IMR-90 (cell line): ENCODE data around the gene CTPS2. TPM values are rescaled to one million over a fixed set of nuclear protein-coding genes. Genes with fewer than 3 reads are reported as not detected.
A peak's percentile ranks its signal among the peaks of the same experiment; 100 is the strongest.

ENCODE experiments used
- ATAC-seq: fragments of 200-7000 bp; cut with Tn5 transposase; 2 replicates; pipeline ENCODE4 v1.9.1; 2020; ENCODE audit warnings: low read depth, mild to moderate bottlenecking, moderate library complexity
- BruUV-seq: library from RNA; stranded (reverse); fragments of 400-500 nt; replicated peaks from 2 replicates; lab custom pipeline; 2021; lab: Mats Ljungman, UMichigan
- CTCF ChIA-PET: fragments of 300-600 bp; formaldehyde crosslinking; extraction: SDS; loops from one replicate; lab custom pipeline; 2021; ENCODE audit warnings: antibody characterized with exemption; lab: Yijun Ruan, JAX
- POLR2A ChIA-PET: fragments of 300-600 bp; sonication (Branson Sonifier 250); formaldehyde crosslinking; loops from one replicate; lab custom pipeline; 2022; ENCODE audit warnings: antibody characterized with exemption; ENCODE audit not compliant: unreplicated experiment; lab: Charles Lee
- DNase-seq: peaks from one replicate; pipeline ENCODE4 v3.0.0; 2013
- H2AFZ ChIP-seq: replicated peaks from 2 replicates; pipeline ENCODE3; 2013; ENCODE audit warnings: low read length, mild to moderate bottlenecking; ENCODE audit not compliant: poor library complexity
- H2AK5ac ChIP-seq: 2 replicates; pipeline ENCODE4 v1.6.1; 2013; ENCODE audit warnings: low read depth, low read length, inconsistent platforms
- H2AK9ac ChIP-seq: replicated peaks from 2 replicates; pipeline ENCODE3; 2013; ENCODE audit warnings: mild to moderate bottlenecking, low read depth, low read length, moderate library complexity; ENCODE audit not compliant: poor library complexity
- H2BK120ac ChIP-seq: 2 replicates; pipeline ENCODE4 v1.6.1; 2013; ENCODE audit warnings: low read depth, low read length, inconsistent platforms
- H2BK15ac ChIP-seq: 3 replicates; pipeline ENCODE4 v1.6.1; 2013; ENCODE audit warnings: low read depth, low read length, inconsistent platforms
- H2BK20ac ChIP-seq: 2 replicates; pipeline ENCODE4 v1.6.1; 2013; ENCODE audit warnings: low read depth, mild to moderate bottlenecking, inconsistent platforms, low read length, moderate library complexity
- H2BK5ac ChIP-seq: 2 replicates; pipeline ENCODE4 v1.6.1; 2013; ENCODE audit warnings: mild to moderate bottlenecking, low read depth, low read length, inconsistent platforms; ENCODE audit not compliant: poor library complexity, severe bottlenecking
- H3K14ac ChIP-seq: replicated peaks from 2 replicates; pipeline ENCODE4 v1.6.1; 2013; ENCODE audit warnings: low read depth, low read length, inconsistent platforms
- H3K18ac ChIP-seq: 2 replicates; pipeline ENCODE4 v1.6.1; 2013; ENCODE audit warnings: low read depth, low read length, control low read depth
- H3K23ac ChIP-seq: 2 replicates; pipeline ENCODE4 v1.6.1; 2013; ENCODE audit warnings: low read depth, low read length, inconsistent platforms
- H3K27ac ChIP-seq: 2 replicates; pipeline ENCODE4 v1.5.1; 2013; ENCODE audit warnings: mild to moderate bottlenecking, control low read depth, low read length; ENCODE audit not compliant: insufficient read depth
- H3K27me3 ChIP-seq: 2 replicates; pipeline ENCODE4 v1.6.1; 2013; ENCODE audit warnings: low read length; ENCODE audit not compliant: control insufficient read depth, insufficient read depth
- H3K36me3 ChIP-seq: 2 replicates; pipeline ENCODE4 v1.6.1; 2013; ENCODE audit warnings: low read length, mixed read lengths; ENCODE audit not compliant: control insufficient read depth, insufficient read depth
- H3K4ac ChIP-seq: 2 replicates; pipeline ENCODE4 v1.6.1; 2013; ENCODE audit warnings: low read depth, low read length, inconsistent platforms
- H3K4me1 ChIP-seq: 2 replicates; pipeline ENCODE4 v1.6.1; 2013; ENCODE audit warnings: low read length, mixed read lengths; ENCODE audit not compliant: control insufficient read depth, insufficient read depth
- H3K4me2 ChIP-seq: 2 replicates; pipeline ENCODE4 v1.6.1; 2013; ENCODE audit warnings: low read depth, mild to moderate bottlenecking, control low read depth, low read length, moderate library complexity
- H3K4me3 ChIP-seq: 2 replicates; pipeline ENCODE4 v1.5.1; 2013; ENCODE audit warnings: low read depth, mild to moderate bottlenecking, control low read depth, low read length, moderate library complexity; ENCODE audit not compliant: insufficient read depth
- H3K56ac ChIP-seq: 2 replicates; pipeline ENCODE4 v1.6.1; 2013; ENCODE audit warnings: low read length, inconsistent platforms; ENCODE audit not compliant: insufficient read depth; ENCODE audit errors: extremely low read depth
- H3K79me1 ChIP-seq, 2 experiments: 2 replicates each; pipeline ENCODE4 v1.6.1; 2013; ENCODE audit warnings: low read length in 2 of 2, inconsistent platforms in 1 of 2, low read depth in 1 of 2
- H3K9ac ChIP-seq: 2 replicates; pipeline ENCODE4 v1.6.1; 2013; ENCODE audit warnings: low read depth, low read length, control low read depth
- H3K9me1 ChIP-seq: 2 replicates; pipeline ENCODE4 v1.6.1; 2013; ENCODE audit warnings: low read length, inconsistent platforms; ENCODE audit not compliant: insufficient read depth
- H3K9me3 ChIP-seq: 2 replicates; pipeline ENCODE4 v1.6.1; 2013; ENCODE audit warnings: low read length; ENCODE audit not compliant: control insufficient read depth, insufficient read depth
- H4K20me1 ChIP-seq: 2 replicates; pipeline ENCODE4 v1.6.1; 2013; ENCODE audit warnings: low read length, inconsistent platforms; ENCODE audit not compliant: insufficient read depth
- H4K5ac ChIP-seq: 2 replicates; pipeline ENCODE4 v1.6.1; 2013; ENCODE audit warnings: mild to moderate bottlenecking, low read depth, low read length, control low read depth
- H4K8ac ChIP-seq, 2 experiments: 2 replicates each; pipeline ENCODE4 v1.6.1; 2013; ENCODE audit warnings: low read depth in 2 of 2, low read length in 2 of 2, control low read depth in 1 of 2, inconsistent platforms in 1 of 2
- H4K91ac ChIP-seq: 2 replicates; pipeline ENCODE4 v1.6.1; 2013; ENCODE audit warnings: low read depth, low read length, inconsistent platforms; ENCODE audit not compliant: insufficient read depth
- BHLHE40 ChIP-seq: fragments of 150-350 bp; IDR thresholded peaks from 2 replicates; pipeline ENCODE4 v1.6.1; 2016; ENCODE audit warnings: mild to moderate bottlenecking, low read depth, low read length
- CEBPB ChIP-seq: IDR thresholded peaks from 2 replicates; pipeline ENCODE4 v1.6.1; 2012; ENCODE audit warnings: low read depth, low read length, improper control_type of control experiment
- CHD1 ChIP-seq: IDR thresholded peaks from 2 replicates; pipeline ENCODE4 v1.6.1; 2012; ENCODE audit warnings: low read depth, low read length, improper control_type of control experiment
- FOS ChIP-seq: fragments of 150-350 bp; IDR thresholded peaks from 2 replicates; pipeline ENCODE4 v1.6.1; 2016; ENCODE audit warnings: low read depth, low read length
- MAFK ChIP-seq: IDR thresholded peaks from 2 replicates; pipeline ENCODE4 v1.6.1; 2012; ENCODE audit warnings: low read depth, low read length, improper control_type of control experiment
- MAZ ChIP-seq: IDR thresholded peaks from 2 replicates; pipeline ENCODE4 v1.6.1; 2012; ENCODE audit warnings: low read depth, mild to moderate bottlenecking, low read length, improper control_type of control experiment, moderate library complexity, borderline replicate concordance
- MXI1 ChIP-seq: IDR thresholded peaks from 2 replicates; pipeline ENCODE4 v1.6.1; 2012; ENCODE audit warnings: low read depth, mild to moderate bottlenecking, low read length, moderate library complexity, borderline replicate concordance
- NFE2L2 ChIP-seq: fragments of 150-350 bp; IDR thresholded peaks from 2 replicates; pipeline ENCODE4 v1.6.1; 2016; ENCODE audit warnings: low read depth, mild to moderate bottlenecking, low read length
- POLR2A ChIP-seq: IDR thresholded peaks from 2 replicates; pipeline ENCODE4 v1.6.1; 2012; ENCODE audit warnings: mild to moderate bottlenecking, low read depth, low read length
- RAD21 ChIP-seq: IDR thresholded peaks from 2 replicates; pipeline ENCODE4 v1.6.1; 2012; ENCODE audit warnings: low read length, improper control_type of control experiment
- RCOR1 ChIP-seq: IDR thresholded peaks from 2 replicates; pipeline ENCODE4 v1.6.1; 2012; ENCODE audit warnings: mild to moderate bottlenecking, low read length, improper control_type of control experiment; ENCODE audit not compliant: insufficient replicate concordance
- RFX5 ChIP-seq: IDR thresholded peaks from 2 replicates; pipeline ENCODE4 v1.8.0; 2012; ENCODE audit warnings: low read depth, mild to moderate bottlenecking, low read length, moderate library complexity
- SMC3 ChIP-seq: fragments of 150-350 bp; IDR thresholded peaks from 2 replicates; pipeline ENCODE4 v1.6.1; 2016; ENCODE audit warnings: low read depth, mild to moderate bottlenecking, antibody characterized with exemption, low read length, moderate library complexity
- WGBS, 2 experiments: methylation state at CpG; one replicate each; pipeline versions ENCODE4 v1.1.5 to v1.1.7; 2013; ENCODE audit warnings: missing lambda C conversion rate in 2 of 2; ENCODE audit not compliant: insufficient read length in 1 of 2; ENCODE audit errors: extremely low coverage in 2 of 2; 5-methylcytosine and 5-hydroxymethylcytosine counted together
- dilution Hi-C: fragments of 300-500 bp; cut with HindIII; formaldehyde crosslinking; loops from one replicate; pipeline ENCODE4 v1.14.3; 2018; ENCODE audit warnings: low sequenced_read_pairs; ENCODE audit not compliant: unreplicated experiment
- in situ Hi-C: fragments of 300-500 bp; cut with MboI; formaldehyde crosslinking; loops from 3 replicates; pipeline ENCODE4 v1.14.3; 2019; ENCODE audit warnings: low sequenced_read_pairs, inconsistent platforms, mixed read lengths
- intact Hi-C: fragments of 100-400 bp; cut with micrococcal nuclease; formaldehyde crosslinking; loops from 2 replicates; pipeline ENCODE4 v1.10.0; 2022
- polyA plus RNA-seq, 3 experiments: library from polyadenylated mRNA; depleted of rRNA; stranded (reverse); fragments of >200 nt; gene quantifications; 2 replicates each; pipeline ENCODE4 v1.2.3, GENCODE V29; 2012; ENCODE audit warnings: low replicate concordance in 1 of 3
- total RNA-seq: library from RNA; depleted of rRNA; stranded (reverse); fragments of >200 nt; gene quantifications from 2 replicates; pipeline ENCODE4 v1.2.3, GENCODE V29; 2012
- TF ChIP-seq, protein P1 (sequence below): fragments of 150-350 bp; IDR thresholded peaks from 2 replicates; pipeline ENCODE4 v1.6.1; 2017; ENCODE audit warnings: mild to moderate bottlenecking, antibody characterized with exemption, low read length, low read depth
- TF ChIP-seq, protein P2 (sequence below): conservative IDR thresholded peaks from 2 replicates; pipeline ENCODE4 v1.5.1; 2012; ENCODE audit warnings: mild to moderate bottlenecking, low read depth, low read length, improper control_type of control experiment

Gene CTPS2
- total and polyA plus RNA-seq, 2 of the 4 experiments (the other 2 are of a cell fraction) = 6.0 to 13.1 TPM

DNA sequence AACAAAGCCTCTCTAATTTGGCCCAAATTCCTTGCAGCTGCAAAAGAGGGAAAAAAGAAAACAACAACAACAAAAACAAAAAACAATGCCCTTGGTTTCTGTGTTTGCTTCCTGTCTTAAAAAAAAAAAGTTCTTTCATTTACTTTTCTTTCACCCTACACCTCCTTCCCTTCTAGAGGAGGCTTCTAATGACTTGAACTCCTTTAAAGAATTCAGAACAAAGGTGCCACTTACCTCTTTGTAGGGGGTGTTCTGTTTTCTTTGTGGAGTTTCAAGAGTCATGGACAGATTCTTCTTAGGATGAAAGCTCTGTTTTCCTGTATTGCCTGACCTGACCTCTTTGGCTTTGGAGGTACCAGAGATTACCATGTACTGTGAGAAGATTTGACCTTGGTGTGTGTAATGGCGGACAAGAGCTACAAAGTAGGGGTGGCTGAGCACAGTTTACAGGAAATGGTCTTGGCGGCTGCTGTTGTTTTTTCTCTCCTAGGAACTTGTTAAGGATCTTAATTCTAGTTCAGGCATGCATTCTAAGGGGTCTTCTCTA lies 134.9 kb downstream of the CTPS2 start:
- peak overlapping the region; percentile 73; the same call in 1 of the 2 replicates for H3K4ac ChIP-seq
- H2AK5ac ChIP-seq = no peak overlapping the region; the same call in 1 of the 2 replicates
- dilution Hi-C loops = no loop called here
- H2AFZ ChIP-seq = no peak overlapping the region
- no peak overlapping the region for H3K27ac ChIP-seq
- no peak for ATAC-seq
- H4K8ac ChIP-seq = peak overlapping the region in 1 of 2 experiments; percentile 42; a peak in 1 of 4 replicates
- no peak overlapping the region for H3K4me3 ChIP-seq
- no peaks in the 10 kb centered on the region for H3K9me1 ChIP-seq
- WGBS, 2 experiments = no CpG with 5 or more reads among the region's 2 CpGs
- H4K20me1 ChIP-seq = no peaks in the 10 kb centered on the region
- H3K56ac ChIP-seq = no peak overlapping the region
- peak overlapping the region; percentile 59; the same call in 1 of the 2 replicates for H3K18ac ChIP-seq
- H3K14ac ChIP-seq = no peak overlapping the region; the same call in 1 of the 2 replicates
- no TSS peak for BruUV-seq
- 0 out of 2 replicates have a peak overlapping the region, but pooled peaks have one; percentile 29 for H2BK20ac ChIP-seq
- in situ Hi-C loops = no loop called here
- intact Hi-C loops = loop anchor here (5.0 kb wide), 1 partner anchor 475 kb away; no protein-coding TSS in a partner anchor
- no peaks in the 10 kb centered on the region for H3K79me1 ChIP-seq
- H3K4me1 ChIP-seq = no peaks in the 10 kb centered on the region
- H3K9ac ChIP-seq = no peak overlapping the region
- no peaks in the 10 kb centered on the region for H3K36me3 ChIP-seq
- no peaks in the 10 kb centered on the region for H3K27me3 ChIP-seq
- no peak overlapping the region for H2BK15ac ChIP-seq
- DNase-seq = no peak
- 0 out of 2 replicates have a peak overlapping the region, but pooled peaks have one; percentile 28 for H4K91ac ChIP-seq
- H3K9me3 ChIP-seq = no peaks in the 10 kb centered on the region; the same call in 1 of the 2 replicates
- H2BK5ac ChIP-seq = peak overlapping the region; percentile 1
- no peak overlapping the region for H2AK9ac ChIP-seq
- H3K4me2 ChIP-seq = no peak overlapping the region
- ChIA-PET POLR2A (no interaction called here), CTCF (interaction anchor here (0.5 to 0.6 kb wide), 2 partner anchors 13 to 1043 kb away, joined by 3 read pairs; no protein-coding TSS in a partner anchor)
- no peak overlapping the region for H4K5ac ChIP-seq
- peak overlapping the region; percentile 45; the same call in 1 of the 2 replicates for H2BK120ac ChIP-seq
- no peak overlapping the region for H3K23ac ChIP-seq
- TF ChIP-seq FOS (no peak), RCOR1 (no peak), SMC3 (no peak), MAFK (no peak), CHD1 (no peak), NFE2L2 (no peak), BHLHE40 (no peak), MXI1 (no peak), RAD21 (no peak), RFX5 (no peak), CEBPB (no peak), POLR2A (no peak), MAZ (no peak)
- TF ChIP-seq, protein P1, sequence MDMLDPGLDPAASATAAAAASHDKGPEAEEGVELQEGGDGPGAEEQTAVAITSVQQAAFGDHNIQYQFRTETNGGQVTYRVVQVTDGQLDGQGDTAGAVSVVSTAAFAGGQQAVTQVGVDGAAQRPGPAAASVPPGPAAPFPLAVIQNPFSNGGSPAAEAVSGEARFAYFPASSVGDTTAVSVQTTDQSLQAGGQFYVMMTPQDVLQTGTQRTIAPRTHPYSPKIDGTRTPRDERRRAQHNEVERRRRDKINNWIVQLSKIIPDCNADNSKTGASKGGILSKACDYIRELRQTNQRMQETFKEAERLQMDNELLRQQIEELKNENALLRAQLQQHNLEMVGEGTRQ = no peak
- TF ChIP-seq, protein P2, sequence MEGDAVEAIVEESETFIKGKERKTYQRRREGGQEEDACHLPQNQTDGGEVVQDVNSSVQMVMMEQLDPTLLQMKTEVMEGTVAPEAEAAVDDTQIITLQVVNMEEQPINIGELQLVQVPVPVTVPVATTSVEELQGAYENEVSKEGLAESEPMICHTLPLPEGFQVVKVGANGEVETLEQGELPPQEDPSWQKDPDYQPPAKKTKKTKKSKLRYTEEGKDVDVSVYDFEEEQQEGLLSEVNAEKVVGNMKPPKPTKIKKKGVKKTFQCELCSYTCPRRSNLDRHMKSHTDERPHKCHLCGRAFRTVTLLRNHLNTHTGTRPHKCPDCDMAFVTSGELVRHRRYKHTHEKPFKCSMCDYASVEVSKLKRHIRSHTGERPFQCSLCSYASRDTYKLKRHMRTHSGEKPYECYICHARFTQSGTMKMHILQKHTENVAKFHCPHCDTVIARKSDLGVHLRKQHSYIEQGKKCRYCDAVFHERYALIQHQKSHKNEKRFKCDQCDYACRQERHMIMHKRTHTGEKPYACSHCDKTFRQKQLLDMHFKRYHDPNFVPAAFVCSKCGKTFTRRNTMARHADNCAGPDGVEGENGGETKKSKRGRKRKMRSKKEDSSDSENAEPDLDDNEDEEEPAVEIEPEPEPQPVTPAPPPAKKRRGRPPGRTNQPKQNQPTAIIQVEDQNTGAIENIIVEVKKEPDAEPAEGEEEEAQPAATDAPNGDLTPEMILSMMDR = no peak
